H1 (cell line): ENCODE measurements around the gene GAMT. TPM values are rescaled to one million over a fixed set of nuclear protein-coding genes. Genes with fewer than 3 reads are reported as not detected.

Experiments
- polyA plus RNA-seq, 7 experiments: library from polyadenylated mRNA; depleted of rRNA in 3 of 7; stranded (reverse) in 5 of 7; unstranded in 2 of 7; fragments of >200 nt in 5 of 7; fragments of 200-250 nt in 2 of 7; gene quantifications; 1 replicate in 5 of 7; 2 replicates in 1 of 7; 4 replicates in 1 of 7; pipeline versions ENCODE4 v1.2.1 to v1.2.3, GENCODE V29; 2011 to 2013; ENCODE audit warnings: missing spikeins in 2 of 7, mixed read lengths in 2 of 7
- total RNA-seq: library from RNA; stranded (reverse); fragmentation: NEBNext Ultra II Directional; extraction: Animal tissue kit (Norgen Biotek cat#: 25700); gene quantifications from 2 replicates; pipeline ENCODE4 v1.2.1, GENCODE V29; 2021

Gene GAMT
- total and polyA plus RNA-seq, 2 of the 8 experiments (the other 6 are each of a cell fraction or from before 2014, with no cell fraction given) = 17.2 to 35.6 TPM

Other genes with a start within 250 kb of the GAMT start
- gene SBNO2, start 227.3 kb downstream of the GAMT start, total RNA-seq = 31.4 and 37.4 TPM in 2 replicates
- gene SBNO2, start 227.3 kb downstream of the GAMT start, polyA plus RNA-seq (2011; rRNA removed) = 12.2 and 21.3 TPM in 2 replicates
- gene STK11, start 195.8 kb downstream of the GAMT start, total RNA-seq = 70.7 and 75.2 TPM in 2 replicates
- gene STK11, start 195.8 kb downstream of the GAMT start, polyA plus RNA-seq (2011; rRNA removed) = 45.3 and 71.0 TPM in 2 replicates
- gene CBARP, start 163.5 kb downstream of the GAMT start, total RNA-seq = 14.7 and 18.0 TPM in 2 replicates
- gene CBARP, start 163.5 kb downstream of the GAMT start, polyA plus RNA-seq (2011; rRNA removed) = 4.9 and 11.6 TPM in 2 replicates
- 174 and 182 TPM in 2 replicates for gene ATP5F1D, start 159.8 kb downstream of the GAMT start, total RNA-seq
- 249 and 338 TPM in 2 replicates for gene ATP5F1D, start 159.8 kb downstream of the GAMT start, polyA plus RNA-seq (2011; rRNA removed)
- gene MIDN, start 153.0 kb downstream of the GAMT start, total RNA-seq = 159 and 166 TPM in 2 replicates
- gene MIDN, start 153.0 kb downstream of the GAMT start, polyA plus RNA-seq (2011; rRNA removed) = 39.8 and 86.0 TPM in 2 replicates
- 175 TPM in 2 replicates for gene CIRBP, start 132.2 kb downstream of the GAMT start, total RNA-seq
- gene CIRBP, start 132.2 kb downstream of the GAMT start, polyA plus RNA-seq (2011; rRNA removed) = 199 and 331 TPM in 2 replicates
- gene FAM174C, start 126.0 kb downstream of the GAMT start, total RNA-seq = 44.5 and 54.6 TPM in 2 replicates
- gene FAM174C, start 126.0 kb downstream of the GAMT start, polyA plus RNA-seq (2011; rRNA removed) = 125 and 159 TPM in 2 replicates
- gene EFNA2, start 115.7 kb downstream of the GAMT start, total RNA-seq = 7.0 and 10.3 TPM in 2 replicates
- gene EFNA2, start 115.7 kb downstream of the GAMT start, polyA plus RNA-seq (2011; rRNA removed) = 4.0 and 10.1 TPM in 2 replicates
- 78.1 and 92.7 TPM in 2 replicates for gene NDUFS7, start 17.6 kb downstream of the GAMT start, total RNA-seq
- 309 and 372 TPM in 2 replicates for gene NDUFS7, start 17.6 kb downstream of the GAMT start, polyA plus RNA-seq (2011; rRNA removed)
- 341 and 343 TPM in 2 replicates for gene DAZAP1, start 6.0 kb upstream of the GAMT start, total RNA-seq
- gene DAZAP1, start 6.0 kb upstream of the GAMT start, polyA plus RNA-seq (2011; rRNA removed) = 79.6 and 139 TPM in 2 replicates
- gene RPS15, start 36.9 kb upstream of the GAMT start, total RNA-seq = 1,562 and 1,589 TPM in 2 replicates
- 3,890 and 4,770 TPM in 2 replicates for gene RPS15, start 36.9 kb upstream of the GAMT start, polyA plus RNA-seq (2011; rRNA removed)
- 3.7 and 4.1 TPM in 2 replicates for gene APC2, start 48.6 kb upstream of the GAMT start, total RNA-seq
- 1.3 and 3.3 TPM in 2 replicates for gene APC2, start 48.6 kb upstream of the GAMT start, polyA plus RNA-seq (2011; rRNA removed)
- 41.3 and 41.4 TPM in 2 replicates for gene C19orf25, start 77.7 kb upstream of the GAMT start, total RNA-seq
- gene C19orf25, start 77.7 kb upstream of the GAMT start, polyA plus RNA-seq (2011; rRNA removed) = 67.4 and 92.2 TPM in 2 replicates
- gene PCSK4, start 88.8 kb upstream of the GAMT start, total RNA-seq = 9.7 and 9.8 TPM in 2 replicates
- gene PCSK4, start 88.8 kb upstream of the GAMT start, polyA plus RNA-seq (2011; rRNA removed) = 10.7 and 18.3 TPM in 2 replicates
- 12.6 and 13.4 TPM in 2 replicates for gene REEP6, start 89.6 kb upstream of the GAMT start, total RNA-seq
- 20.7 and 31.4 TPM in 2 replicates for gene REEP6, start 89.6 kb upstream of the GAMT start, polyA plus RNA-seq (2011; rRNA removed)
- 0.99 and 1.4 TPM in 2 replicates for gene ADAMTSL5, start 111.5 kb upstream of the GAMT start, total RNA-seq
- gene ADAMTSL5, start 111.5 kb upstream of the GAMT start, polyA plus RNA-seq (2011; rRNA removed) = 0.82 and 2.6 TPM in 2 replicates
- gene PLK5, start 122.5 kb upstream of the GAMT start, total RNA-seq = 0.43 and 1.2 TPM in 2 replicates
- gene PLK5, start 122.5 kb upstream of the GAMT start, polyA plus RNA-seq (2011; rRNA removed) = 0.45 and 0.82 TPM in 2 replicates
- 78.8 and 83.4 TPM in 2 replicates for gene MEX3D, start 166.8 kb upstream of the GAMT start, total RNA-seq
- 20.8 and 32.1 TPM in 2 replicates for gene MEX3D, start 166.8 kb upstream of the GAMT start, polyA plus RNA-seq (2011; rRNA removed)
- 110 and 115 TPM in 2 replicates for gene MBD3, start 191.3 kb upstream of the GAMT start, total RNA-seq
- 88.2 and 113 TPM in 2 replicates for gene MBD3, start 191.3 kb upstream of the GAMT start, polyA plus RNA-seq (2011; rRNA removed)
- 162 and 179 TPM in 2 replicates for gene UQCR11, start 203.9 kb upstream of the GAMT start, total RNA-seq
- 171 and 209 TPM in 2 replicates for gene UQCR11, start 203.9 kb upstream of the GAMT start, polyA plus RNA-seq (2011; rRNA removed)